Uterus (tissue), 2 donors: Measurements from ENCODE around the gene MUSK.

Source experiments
- CTCF ChIP-seq, 4 experiments: fragments of 200-600 bp in 2 of 4; fragments of 450-650 bp in 2 of 4; sonication (generic) in 2 of 4; IDR thresholded peaks; one replicate each; pipeline ENCODE4 v1.5.1; 2016 to 2019; ENCODE audit warnings: antibody characterized with exemption in 4 of 4, mild to moderate bottlenecking in 2 of 4, moderate library complexity in 1 of 4
- POLR2A ChIP-seq, 2 donors: fragments of 450-650 bp; IDR thresholded peaks; one replicate each; pipeline ENCODE4 v1.6.1; 2016; ENCODE audit warnings: antibody characterized with exemption in 2 of 2, mild to moderate bottlenecking in 1 of 2, moderate library complexity in 1 of 2

GRCh38 chr9:110751971-110752370, 83.4 kb downstream of the MUSK start:
- TF ChIP-seq POLR2A (IDR thresholded peaks at IDR 0.05): no peak
- TF ChIP-seq CTCF (IDR thresholded peaks at IDR 0.05): no peak
